HG03135 (cell line): ENCODE results near the gene RUSC2.
"Not testable (repeated sequence)": the region's sequence is repeated elsewhere in the genome, so short reads cannot be mapped to it uniquely, and the experiment has no call there.

Experiments used
- ATAC-seq: cut with Tn5 transposase; IDR thresholded peaks from one replicate; pipeline ENCODE4 v1.9.1; 2021; ENCODE audit warnings: mild to moderate bottlenecking, moderate library complexity; ENCODE audit not compliant: unreplicated experiment

Gene RUSC2

DNA sequence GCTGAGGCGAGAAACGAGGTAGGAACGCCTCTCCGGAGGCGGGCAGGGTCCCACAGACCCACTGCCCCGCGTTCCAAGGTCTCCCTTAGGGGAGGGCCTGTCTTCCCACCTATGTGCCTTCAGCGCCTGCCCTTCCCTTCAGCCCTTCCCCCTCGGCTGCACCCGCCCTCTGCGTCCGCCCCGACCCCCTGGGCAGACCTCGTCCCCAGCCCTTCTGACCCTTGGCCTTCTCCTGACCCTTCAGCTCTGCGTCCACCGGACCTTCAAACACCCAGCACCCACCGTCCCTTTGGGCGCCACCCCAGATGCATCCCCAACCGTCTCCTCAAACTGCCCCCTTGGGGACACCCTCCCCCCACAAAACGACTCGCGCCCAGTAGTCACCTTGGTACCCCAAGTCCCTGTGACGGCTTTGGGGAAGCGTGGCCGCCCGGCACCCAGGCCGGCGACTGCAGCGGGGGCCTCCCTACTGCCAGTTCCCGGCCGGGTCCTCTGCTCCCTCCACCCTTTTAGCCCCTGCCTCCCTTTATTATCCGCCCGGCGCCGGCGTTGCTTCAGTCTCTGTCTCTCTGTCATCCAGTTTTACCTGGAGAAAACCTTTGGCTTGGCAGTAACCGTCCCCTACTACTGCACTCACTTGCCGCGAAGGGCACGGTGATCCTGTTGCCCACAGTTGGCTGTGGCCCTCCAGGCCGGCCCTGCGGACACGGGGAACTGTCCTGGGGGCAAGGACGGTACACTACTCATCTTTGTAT, 421 bp downstream of the RUSC2 start:
- no peak for ATAC-seq

DNA sequence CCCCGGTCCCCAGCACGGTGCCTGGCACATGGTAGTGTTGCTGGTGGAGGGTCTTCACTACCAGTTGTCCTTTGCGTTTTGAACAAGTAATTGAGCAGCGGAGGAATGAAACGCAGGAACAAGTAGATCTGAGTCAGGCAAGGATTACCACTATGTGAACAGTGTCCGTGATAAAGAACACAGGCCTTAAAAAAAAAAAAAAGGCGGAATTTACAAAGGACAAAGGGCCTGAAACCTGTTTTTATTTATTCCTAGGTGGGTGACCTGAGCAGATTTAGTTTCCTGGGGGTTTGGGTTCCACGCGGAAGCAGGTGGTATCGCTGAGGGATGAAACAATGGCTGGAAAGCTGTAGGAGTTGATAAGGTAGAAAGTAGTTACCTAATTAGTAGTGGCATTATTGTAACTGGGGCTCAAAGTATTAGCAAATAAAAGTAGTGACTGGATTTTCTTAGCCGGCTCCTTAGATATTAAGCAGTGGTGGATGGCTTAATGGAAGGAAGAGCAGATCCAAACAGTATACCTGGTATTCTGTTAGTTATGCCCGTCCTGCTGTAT, 1.1 kb downstream of the RUSC2 start:
- ATAC-seq: no peak

- ATAC-seq: not testable (repeated sequence)
Observed at GRCh38 chr9:35493119-35493518, 3.2 kb downstream of the RUSC2 start.

DNA sequence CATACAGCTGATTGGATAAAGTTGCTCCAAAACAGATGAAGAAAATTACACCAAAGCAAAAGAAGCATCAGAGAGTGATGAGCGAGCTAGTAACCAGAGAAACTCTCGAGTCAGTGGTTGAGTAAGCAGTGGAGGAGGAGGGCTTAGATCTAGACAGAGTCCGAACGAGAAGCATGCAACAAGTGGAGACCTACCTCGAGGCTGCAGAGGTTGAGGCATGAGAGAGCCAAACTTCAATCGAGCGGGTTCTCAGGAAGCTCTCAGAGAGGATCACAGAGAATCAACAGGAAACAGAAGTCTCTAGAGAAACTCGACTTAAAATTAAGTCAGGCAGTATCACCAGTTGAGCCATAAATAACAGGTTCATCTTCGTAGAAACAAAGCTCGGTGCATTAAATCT, 6.1 kb downstream of the RUSC2 start:
- no peak for ATAC-seq

DNA sequence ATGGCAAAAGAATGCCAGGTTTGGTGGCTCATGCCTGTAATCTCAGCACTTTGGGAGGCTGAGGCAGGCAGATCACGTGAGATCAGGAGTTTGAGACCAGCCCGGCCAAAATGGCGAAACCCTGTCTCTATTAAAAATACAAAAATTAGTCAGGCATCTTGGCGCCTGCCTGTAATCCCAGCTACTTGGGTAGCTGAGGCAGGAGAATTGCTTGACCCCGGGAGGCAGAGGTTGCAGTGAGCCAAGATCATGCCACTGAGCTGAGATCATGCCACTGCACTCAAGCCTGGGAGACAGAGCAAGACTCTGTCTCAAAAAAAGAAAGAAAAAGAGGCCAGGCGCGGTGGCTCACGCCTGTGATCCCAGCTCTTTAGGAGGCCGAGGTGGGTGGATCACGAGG, 8.3 kb downstream of the RUSC2 start:
- ATAC-seq: not testable (repeated sequence)

GRCh38 chr9:35499029-35499700, 9.3 kb downstream of the RUSC2 start:
- no peak for ATAC-seq

- no peak for ATAC-seq
Observed at GRCh38 chr9:35499701-35500030, 9.8 kb downstream of the RUSC2 start.

DNA sequence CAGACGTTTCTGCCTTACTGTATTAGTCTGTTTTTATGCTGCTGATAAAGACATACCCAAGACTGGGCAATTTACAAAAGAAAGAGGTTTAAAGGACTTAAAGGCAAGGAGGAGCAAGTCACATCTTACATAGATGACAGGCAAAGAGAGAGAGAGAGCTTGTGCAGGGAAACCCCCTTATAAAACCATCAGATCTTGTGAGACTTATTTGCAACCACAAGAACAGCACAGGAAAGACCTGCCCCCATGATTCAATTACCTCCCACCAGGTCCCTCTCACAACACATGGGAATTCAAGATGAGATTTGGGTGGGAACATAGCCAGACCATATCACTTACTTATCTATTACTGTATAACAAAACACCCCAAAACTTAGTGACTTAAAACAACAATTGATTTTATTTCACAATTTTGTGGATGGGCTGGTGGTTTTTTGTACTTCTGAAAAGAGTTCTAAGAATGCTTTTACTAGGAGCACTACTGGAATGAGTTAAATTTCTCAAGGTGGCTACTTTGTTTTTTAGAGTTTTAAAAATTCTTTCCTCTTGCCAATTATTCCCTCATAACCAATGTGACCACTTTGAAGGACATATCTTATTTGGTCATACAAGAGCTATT, 10.3 kb downstream of the RUSC2 start:
- ATAC-seq: no peak

GRCh38 chr9:35501946-35502345, 12.0 kb downstream of the RUSC2 start:
- ATAC-seq: no peak

- ATAC-seq: no peak
Observed at GRCh38 chr9:35506359-35506758, 16.4 kb downstream of the RUSC2 start.

- ATAC-seq: no peak
Observed at GRCh38 chr9:35508069-35508468, 18.2 kb downstream of the RUSC2 start.

DNA sequence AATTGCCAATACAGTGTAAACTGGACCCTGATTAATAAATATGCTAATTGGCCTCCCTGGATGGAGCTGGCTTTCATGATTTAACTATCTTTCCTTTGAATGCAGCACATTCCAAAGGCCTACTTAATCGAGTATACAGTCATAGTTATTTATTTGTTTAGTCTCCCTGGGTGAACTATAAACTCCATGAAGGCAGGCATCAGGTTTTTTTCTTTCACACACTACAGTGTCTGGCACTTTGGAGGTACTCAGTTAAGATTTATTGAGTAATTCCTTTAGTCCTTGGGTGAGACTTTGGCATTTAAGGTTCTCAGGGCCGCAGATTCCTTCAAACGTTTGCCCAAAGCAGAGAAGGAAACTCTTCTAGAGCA, 20.5 kb downstream of the RUSC2 start:
- no peak for ATAC-seq

GRCh38 chr9:35510754-35511428, 21.0 kb downstream of the RUSC2 start:
- no peak for ATAC-seq

DNA sequence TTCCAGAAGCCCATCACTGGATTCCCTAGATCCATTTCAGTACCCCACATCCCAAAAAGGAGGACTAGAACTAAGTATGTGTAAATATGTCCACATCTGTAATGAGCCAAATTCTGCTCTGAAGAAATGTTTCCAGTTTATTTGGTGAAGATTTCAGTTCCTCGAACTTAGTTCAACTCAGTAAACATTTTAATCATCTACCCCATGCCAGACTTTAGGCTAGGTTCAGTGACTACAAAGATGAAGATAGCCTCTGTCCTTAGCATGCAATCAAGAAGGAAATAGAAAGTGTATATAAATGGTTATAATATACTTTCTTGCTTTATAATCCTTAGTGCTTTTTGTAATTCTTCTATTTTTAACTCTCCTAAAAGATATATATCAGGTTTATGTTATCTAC, 21.5 kb downstream of the RUSC2 start:
- no peak for ATAC-seq

- ATAC-seq: no peak
Observed at GRCh38 chr9:35515766-35516165, 25.9 kb downstream of the RUSC2 start.

DNA sequence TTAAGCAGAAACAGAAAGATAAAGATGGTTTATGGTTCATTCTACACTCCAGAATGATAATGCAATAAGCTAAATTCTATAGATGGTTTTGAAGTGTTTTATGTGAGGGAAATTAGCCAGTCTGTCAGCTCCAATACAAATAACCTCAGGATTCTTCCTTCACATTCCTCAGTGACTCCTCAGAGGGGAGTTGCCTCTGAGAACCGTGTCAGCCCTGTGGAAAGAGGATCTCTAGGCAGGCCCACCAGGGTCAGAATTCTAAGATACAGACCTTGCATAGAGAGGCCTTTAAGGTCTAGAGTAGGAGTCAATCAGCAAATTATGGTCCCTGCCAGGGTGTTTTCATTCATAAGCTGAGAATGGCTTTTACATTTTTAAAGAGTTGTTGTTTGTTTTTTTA, 26.6 kb downstream of the RUSC2 start:
- no peak for ATAC-seq

DNA sequence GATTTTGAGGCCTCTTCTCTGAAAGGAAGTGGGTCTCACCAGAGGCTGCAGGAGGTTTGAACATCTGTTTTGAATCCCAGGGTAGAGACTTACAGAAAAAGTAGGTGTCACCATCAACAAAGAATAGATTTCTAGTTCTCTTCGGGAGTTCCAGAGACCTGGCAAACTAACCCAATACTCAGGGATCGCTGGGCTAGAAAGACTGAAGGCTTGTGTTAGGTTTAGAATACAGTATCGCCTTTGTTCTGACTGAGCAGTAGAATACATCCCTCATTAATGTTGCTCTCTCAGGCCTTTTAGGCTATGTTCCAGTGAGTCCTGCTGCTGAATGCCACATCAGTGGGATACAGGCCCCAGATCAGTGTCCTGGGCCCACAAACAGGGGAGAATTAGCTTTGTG, 27.2 kb downstream of the RUSC2 start:
- ATAC-seq: no peak

DNA sequence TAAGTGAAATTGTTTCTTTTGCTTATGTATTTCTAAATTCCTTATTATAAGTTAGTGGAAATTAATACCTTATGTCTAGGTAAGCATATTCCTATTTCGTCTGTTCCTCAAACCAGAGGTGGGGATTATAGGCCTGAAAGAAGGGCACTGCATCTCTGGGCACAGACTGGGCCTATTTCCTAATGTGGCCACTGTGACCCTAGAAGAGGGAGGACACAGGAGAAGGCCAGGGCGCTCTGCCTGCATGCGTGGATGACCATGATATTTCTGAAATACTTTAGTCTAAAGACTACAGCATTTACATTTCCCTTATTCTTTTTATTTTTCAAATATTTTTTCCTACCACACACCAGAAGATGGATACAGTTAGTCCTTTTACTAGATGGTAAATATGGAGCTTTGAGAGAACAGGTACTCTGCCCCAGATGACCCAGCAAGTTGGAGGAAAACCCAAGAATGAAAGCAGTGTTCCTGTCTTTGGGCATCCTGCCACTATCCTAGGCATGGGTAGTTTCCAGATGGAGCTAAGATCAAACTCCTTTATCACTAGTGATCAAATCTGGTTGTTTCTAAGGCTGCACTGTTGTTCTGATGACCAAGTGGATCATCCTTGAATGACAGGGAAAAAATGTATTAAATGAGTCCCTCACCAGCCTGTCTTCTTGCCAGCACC, 27.8 kb downstream of the RUSC2 start:
- ATAC-seq: no peak

DNA sequence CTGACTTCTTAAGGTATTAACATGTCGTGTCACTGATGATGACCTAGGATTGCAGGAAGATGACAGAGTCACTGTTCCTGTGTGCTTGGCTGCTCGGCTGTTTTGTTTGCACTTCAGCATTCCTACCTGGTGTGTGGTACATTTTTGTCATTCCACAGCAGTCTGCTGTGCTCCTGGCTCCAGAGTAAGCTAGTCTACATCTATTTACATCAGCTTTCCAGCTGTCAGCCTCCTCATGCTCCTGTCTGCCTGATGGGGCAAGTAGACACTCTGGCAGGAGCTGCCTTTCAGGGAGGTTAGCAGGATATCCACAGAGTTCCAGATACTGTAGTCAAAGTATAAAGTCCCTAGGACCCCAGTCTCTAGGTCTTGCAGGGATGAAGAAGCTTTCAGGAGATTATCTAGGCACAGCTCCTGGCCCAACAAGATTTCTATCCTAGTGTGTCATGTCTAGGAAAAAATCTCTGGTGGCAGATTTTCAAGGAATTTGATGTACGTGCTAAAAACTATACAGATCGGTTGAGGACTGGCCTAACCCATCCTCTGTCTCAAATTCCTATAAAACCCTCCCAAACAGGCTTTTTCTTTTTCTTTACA, 28.4 kb downstream of the RUSC2 start:
- no peak for ATAC-seq

DNA sequence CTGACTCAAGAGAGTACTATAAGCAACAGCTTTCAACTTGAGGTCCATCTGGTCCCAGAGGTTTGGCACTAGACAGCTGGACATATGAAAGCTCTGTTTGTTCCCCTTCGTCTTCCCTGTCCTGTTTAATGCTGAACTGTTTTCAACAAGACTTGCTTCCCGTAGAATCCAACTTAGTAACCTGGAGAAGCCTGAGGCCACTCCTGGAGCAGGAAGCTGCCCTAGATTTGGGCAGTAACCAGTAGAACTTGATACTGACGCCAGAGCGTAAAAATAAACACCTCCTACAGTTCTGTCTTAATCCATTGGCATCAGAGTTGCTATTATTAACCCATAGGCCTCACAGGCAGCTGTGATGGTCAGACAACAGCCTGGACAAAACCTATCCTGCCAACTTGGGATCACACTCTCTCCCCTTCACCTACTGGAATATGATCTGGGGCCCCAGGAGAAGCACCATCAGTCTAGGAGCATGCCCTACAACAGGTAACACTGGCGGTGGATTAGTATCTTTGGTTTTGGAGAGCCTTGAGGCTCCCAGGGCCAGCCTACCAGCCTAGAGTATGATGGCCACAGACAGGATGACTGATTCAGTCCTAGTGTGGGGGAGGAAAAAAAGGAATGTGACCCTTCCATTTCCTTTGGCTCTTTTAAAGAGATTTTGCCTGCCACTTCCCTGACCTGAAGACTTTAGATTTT, 29.2 kb downstream of the RUSC2 start:
- ATAC-seq: no peak
